SK-N-SH treated with all-trans-retinoic acid at 6 μM for 48 hours (cell line): Measurements from ENCODE around the gene ENSA.

Source experiments
- ARNTL ChIP-seq: fragments of 450-650 bp; formaldehyde crosslinking; IDR thresholded peaks from 2 replicates; pipeline ENCODE4 v1.5.0; 2020; ENCODE audit warnings: low read depth, mild to moderate bottlenecking, moderate library complexity, borderline replicate concordance
- BACH2 ChIP-seq: fragments of 250-450 bp; sonication (Bioruptor Pico); IDR thresholded peaks from 2 replicates; pipeline ENCODE4 v1.9.0; 2021; ENCODE audit warnings: mild to moderate bottlenecking, borderline replicate concordance
- CSDC2 ChIP-seq: fragments of 250-450 bp; sonication (Bioruptor Pico); IDR thresholded peaks from 2 replicates; pipeline ENCODE4 v1.5.0; 2020; ENCODE audit warnings: mild to moderate bottlenecking, moderate library complexity
- GLIS3 ChIP-seq: fragments of 250-450 bp; sonication (Bioruptor Pico); IDR thresholded peaks from 2 replicates; pipeline ENCODE4 v1.5.0; 2020; ENCODE audit warnings: mild to moderate bottlenecking, moderate library complexity
- OSR1 ChIP-seq: fragments of 250-450 bp; sonication (Bioruptor Pico); IDR thresholded peaks from 2 replicates; pipeline ENCODE4 v1.8.0; 2022; ENCODE audit warnings: moderate library complexity, mild to moderate bottlenecking, inconsistent platforms
- TCF4 ChIP-seq: fragments of 250-450 bp; sonication (Bioruptor Pico); IDR thresholded peaks from 2 replicates; pipeline ENCODE4 v1.8.0; 2021; ENCODE audit warnings: mild to moderate bottlenecking, moderate library complexity, borderline replicate concordance
- ZFP3 ChIP-seq: fragments of 250-450 bp; sonication (Bioruptor Pico); IDR thresholded peaks from 2 replicates; pipeline ENCODE4 v1.5.0; 2020; ENCODE audit warnings: mild to moderate bottlenecking, moderate library complexity
- ZFP30 ChIP-seq: fragments of 450-650 bp; formaldehyde crosslinking; IDR thresholded peaks from 2 replicates; pipeline ENCODE4 v1.5.0; 2022; ENCODE audit warnings: mild to moderate bottlenecking, moderate library complexity
- ZNF70 ChIP-seq: fragments of 450-650 bp; formaldehyde crosslinking; IDR thresholded peaks from 2 replicates; pipeline ENCODE4 v1.5.0; 2020; ENCODE audit warnings: mild to moderate bottlenecking, moderate library complexity
- TF ChIP-seq, protein P1 (sequence below): fragments of 250-450 bp; sonication (Bioruptor Pico); IDR thresholded peaks from 2 replicates; pipeline ENCODE4 v1.5.1; 2021; ENCODE audit warnings: mild to moderate bottlenecking, moderate library complexity
- TF ChIP-seq, protein P2 (sequence below): fragments of 250-450 bp; sonication (Bioruptor Pico); IDR thresholded peaks from 2 replicates; pipeline ENCODE4 v1.5.1; 2020; ENCODE audit warnings: low read depth, mild to moderate bottlenecking, moderate library complexity

DNA sequence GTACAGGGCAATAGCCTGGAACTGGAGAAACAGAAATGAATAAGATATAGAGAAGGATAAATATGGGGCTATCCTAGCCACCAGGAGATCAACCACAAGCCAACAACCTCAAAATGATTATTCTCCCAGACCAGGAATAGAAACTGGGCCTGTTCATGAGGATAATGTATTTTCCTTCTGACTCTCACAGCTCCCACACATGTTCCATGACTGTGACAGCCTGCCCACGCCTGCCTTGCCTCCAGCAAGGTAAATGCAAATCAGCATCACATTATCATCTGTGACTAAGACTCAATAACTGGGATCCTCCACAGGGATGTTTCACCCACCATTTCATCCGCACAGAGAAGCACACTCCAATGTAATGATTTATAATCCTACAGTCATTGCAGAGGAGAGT, 3.3 kb downstream of the ENSA start:
- TF ChIP-seq, protein P1, sequence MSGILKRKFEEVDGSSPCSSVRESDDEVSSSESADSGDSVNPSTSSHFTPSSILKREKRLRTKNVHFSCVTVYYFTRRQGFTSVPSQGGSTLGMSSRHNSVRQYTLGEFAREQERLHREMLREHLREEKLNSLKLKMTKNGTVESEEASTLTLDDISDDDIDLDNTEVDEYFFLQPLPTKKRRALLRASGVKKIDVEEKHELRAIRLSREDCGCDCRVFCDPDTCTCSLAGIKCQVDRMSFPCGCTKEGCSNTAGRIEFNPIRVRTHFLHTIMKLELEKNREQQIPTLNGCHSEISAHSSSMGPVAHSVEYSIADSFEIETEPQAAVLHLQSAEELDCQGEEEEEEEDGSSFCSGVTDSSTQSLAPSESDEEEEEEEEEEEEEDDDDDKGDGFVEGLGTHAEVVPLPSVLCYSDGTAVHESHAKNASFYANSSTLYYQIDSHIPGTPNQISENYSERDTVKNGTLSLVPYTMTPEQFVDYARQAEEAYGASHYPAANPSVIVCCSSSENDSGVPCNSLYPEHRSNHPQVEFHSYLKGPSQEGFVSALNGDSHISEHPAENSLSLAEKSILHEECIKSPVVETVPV (CRISPR knock-in tag), result no peak
- TF ChIP-seq GLIS3 (CRISPR knock-in tag) (no peak), CSDC2 (CRISPR knock-in tag) (no peak), ARNTL (CRISPR knock-in tag) (no peak), TCF4 (no peak), ZFP3 (CRISPR knock-in tag) (no peak), BACH2 (CRISPR knock-in tag) (no peak), ZNF70 (no peak), OSR1 (CRISPR knock-in tag) (no peak), ZFP30 (CRISPR knock-in tag) (no peak)
- TF ChIP-seq, protein P2, sequence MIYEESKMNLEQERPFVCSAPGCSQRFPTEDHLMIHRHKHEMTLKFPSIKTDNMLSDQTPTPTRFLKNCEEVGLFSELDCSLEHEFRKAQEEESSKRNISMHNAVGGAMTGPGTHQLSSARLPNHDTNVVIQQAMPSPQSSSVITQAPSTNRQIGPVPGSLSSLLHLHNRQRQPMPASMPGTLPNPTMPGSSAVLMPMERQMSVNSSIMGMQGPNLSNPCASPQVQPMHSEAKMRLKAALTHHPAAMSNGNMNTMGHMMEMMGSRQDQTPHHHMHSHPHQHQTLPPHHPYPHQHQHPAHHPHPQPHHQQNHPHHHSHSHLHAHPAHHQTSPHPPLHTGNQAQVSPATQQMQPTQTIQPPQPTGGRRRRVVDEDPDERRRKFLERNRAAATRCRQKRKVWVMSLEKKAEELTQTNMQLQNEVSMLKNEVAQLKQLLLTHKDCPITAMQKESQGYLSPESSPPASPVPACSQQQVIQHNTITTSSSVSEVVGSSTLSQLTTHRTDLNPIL (CRISPR knock-in tag), result no peak
